HG03025 (cell line): ENCODE results near the gene UIMC1.
"Not testable (repeated sequence)": the region's sequence is repeated elsewhere in the genome, so short reads cannot be mapped to it uniquely, and the experiment has no call there.

Experiments
- ATAC-seq: cut with Tn5 transposase; IDR thresholded peaks from one replicate; pipeline ENCODE4 v1.9.1; 2021; ENCODE audit warnings: mild to moderate bottlenecking, moderate library complexity; ENCODE audit not compliant: unreplicated experiment, low FRiP score

The UIMC1 gene

GRCh38 chr5:176875014-176875550, 131.5 kb downstream of the UIMC1 start:
- ATAC-seq: no peak

- ATAC-seq: no peak
Observed at GRCh38 chr5:176874198-176874780, 132.3 kb downstream of the UIMC1 start.

GRCh38 chr5:176873541-176874172, 132.9 kb downstream of the UIMC1 start:
- no peak for ATAC-seq

GRCh38 chr5:176873011-176873410, 133.6 kb downstream of the UIMC1 start:
- ATAC-seq: not testable (repeated sequence)

- not testable (repeated sequence) for ATAC-seq
Observed at GRCh38 chr5:176872586-176872985, 134.0 kb downstream of the UIMC1 start.

- not testable (repeated sequence) for ATAC-seq
Observed at GRCh38 chr5:176870644-176871043, 135.9 kb downstream of the UIMC1 start.

- no peak for ATAC-seq
Observed at GRCh38 chr5:176870110-176870591, 136.4 kb downstream of the UIMC1 start.

GRCh38 chr5:176869501-176870109, 137.0 kb downstream of the UIMC1 start:
- ATAC-seq: no peak

- no peak for ATAC-seq
Observed at GRCh38 chr5:176868731-176869130, 137.8 kb downstream of the UIMC1 start.

- no peak for ATAC-seq
Observed at GRCh38 chr5:176868126-176868525, 138.5 kb downstream of the UIMC1 start.

- no peak for ATAC-seq
Observed at GRCh38 chr5:176866707-176867310, 139.8 kb downstream of the UIMC1 start.

- no peak for ATAC-seq
Observed at GRCh38 chr5:176865964-176866363, 140.6 kb downstream of the UIMC1 start.

GRCh38 chr5:176864755-176865154, 141.8 kb downstream of the UIMC1 start:
- no peak for ATAC-seq

GRCh38 chr5:176863765-176864098, 142.8 kb downstream of the UIMC1 start:
- ATAC-seq: no peak

GRCh38 chr5:176863041-176863764, 143.4 kb downstream of the UIMC1 start:
- ATAC-seq: no peak

GRCh38 chr5:176862330-176862995, 144.1 kb downstream of the UIMC1 start:
- ATAC-seq: no peak

- ATAC-seq: no peak
Observed at GRCh38 chr5:176861276-176861675, 145.3 kb downstream of the UIMC1 start.

- no peak for ATAC-seq
Observed at GRCh38 chr5:176860381-176860780, 146.2 kb downstream of the UIMC1 start.

GRCh38 chr5:176859916-176860315, 146.7 kb downstream of the UIMC1 start:
- ATAC-seq: no peak

GRCh38 chr5:176857894-176858273, 148.7 kb downstream of the UIMC1 start:
- ATAC-seq: no peak
